Activated naive CD4-positive, alpha-beta T cell (primary cell): ENCODE data around the gene PACSIN3.
A peak's percentile ranks its signal among the peaks of the same experiment; 100 is the strongest.
"Not testable (repeated sequence)": the region's sequence is repeated elsewhere in the genome, so short reads cannot be mapped to it uniquely, and the experiment has no call there.

Source experiments
- DNase-seq, 4 experiments: peaks; one replicate each; lab custom pipeline; 2025; lab: John Stamatoyannopoulos, UW

PACSIN3 gene

GRCh38 chr11:47186076-47186699 is at the start of gene PACSIN3:
PACSIN3 (minus strand) TSS chr11:47186434; CDS start chr11:47182727, 3,707 bp downstream.
- DNase-seq, result peak in 1 of 4 experiments; percentile 30

- no peak for DNase-seq
These were observed 48.9 kb upstream of the PACSIN3 start for GRCh38 chr11:47235163-47235562.

GRCh38 chr11:47234669-47235100 is 48.5 kb upstream of the PACSIN3 start:
- peak in 2 of 4 experiments; percentile 9 to 17 for DNase-seq

- no peak for DNase-seq
These were observed 47.9 kb upstream of the PACSIN3 start for GRCh38 chr11:47233989-47234668.

GRCh38 chr11:47233051-47233450 is 46.8 kb upstream of the PACSIN3 start:
- no peak for DNase-seq

GRCh38 chr11:47229161-47229560 is 42.9 kb upstream of the PACSIN3 start:
- no peak for DNase-seq

GRCh38 chr11:47225552-47226400 is 39.5 kb upstream of the PACSIN3 start:
- DNase-seq, result no peak

GRCh38 chr11:47222696-47223095 is 36.5 kb upstream of the PACSIN3 start:
- no peak for DNase-seq

- DNase-seq, result no peak
These were observed 34.2 kb upstream of the PACSIN3 start for GRCh38 chr11:47220401-47220821.

- peak in 2 of 4 experiments; percentile 12 to 22 for DNase-seq
These were observed 30.0 kb upstream of the PACSIN3 start for GRCh38 chr11:47216121-47216798.

GRCh38 chr11:47215366-47215910 is 29.2 kb upstream of the PACSIN3 start:
- no peak for DNase-seq

- peak; percentile 47 to 69 (median 56) for DNase-seq
These were observed 27.8 kb upstream of the PACSIN3 start for GRCh38 chr11:47213950-47214565.

- DNase-seq, result no peak
These were observed 26.7 kb upstream of the PACSIN3 start for GRCh38 chr11:47212938-47213337.

GRCh38 chr11:47208628-47209027 is 22.4 kb upstream of the PACSIN3 start:
- DNase-seq, result no peak

GRCh38 chr11:47208008-47208552 is 21.8 kb upstream of the PACSIN3 start:
- not testable (repeated sequence) for DNase-seq

GRCh38 chr11:47207459-47207858 is 21.2 kb upstream of the PACSIN3 start:
- no peak for DNase-seq

- not testable (repeated sequence) for DNase-seq
These were observed 20.3 kb upstream of the PACSIN3 start for GRCh38 chr11:47206577-47206976.

GRCh38 chr11:47204637-47204989 is 18.4 kb upstream of the PACSIN3 start:
- DNase-seq, result no peak

GRCh38 chr11:47202576-47202975 is 16.3 kb upstream of the PACSIN3 start:
- no peak for DNase-seq

GRCh38 chr11:47201015-47201414 is 14.8 kb upstream of the PACSIN3 start:
- DNase-seq, result no peak

GRCh38 chr11:47198161-47198560 is 11.9 kb upstream of the PACSIN3 start:
- DNase-seq, result not testable (repeated sequence)
